ENCODE results near the gene SLC38A10. TPM values are rescaled to one million over a fixed set of nuclear protein-coding genes. Genes with fewer than 3 reads are reported as not detected.
A peak's percentile ranks its signal among the peaks of the same experiment; 100 is the strongest.
"Not testable (repeated sequence)": the region's sequence is repeated elsewhere in the genome, so short reads cannot be mapped to it uniquely, and the experiment has no call there.

SLC38A10 gene
- total RNA-seq, 1 donor from 2014 or later, result 87.3 TPM

- Histone ChIP-seq H3K4me1 (peaks cover 11% of the 10 kb centered on the region), H3K27me3 (no peaks in the 10 kb centered on the region), H3K9me3 (no peaks in the 10 kb centered on the region), H3K4me3 (no peak overlapping the region), H3K36me3 (no peaks in the 10 kb centered on the region), H3K27ac (no peak overlapping the region)
- intact Hi-C loops (cut with DNase I), result no loop called here
- ATAC-seq (no peak), DNase-seq (no peak)
- TF ChIP-seq, protein P1, sequence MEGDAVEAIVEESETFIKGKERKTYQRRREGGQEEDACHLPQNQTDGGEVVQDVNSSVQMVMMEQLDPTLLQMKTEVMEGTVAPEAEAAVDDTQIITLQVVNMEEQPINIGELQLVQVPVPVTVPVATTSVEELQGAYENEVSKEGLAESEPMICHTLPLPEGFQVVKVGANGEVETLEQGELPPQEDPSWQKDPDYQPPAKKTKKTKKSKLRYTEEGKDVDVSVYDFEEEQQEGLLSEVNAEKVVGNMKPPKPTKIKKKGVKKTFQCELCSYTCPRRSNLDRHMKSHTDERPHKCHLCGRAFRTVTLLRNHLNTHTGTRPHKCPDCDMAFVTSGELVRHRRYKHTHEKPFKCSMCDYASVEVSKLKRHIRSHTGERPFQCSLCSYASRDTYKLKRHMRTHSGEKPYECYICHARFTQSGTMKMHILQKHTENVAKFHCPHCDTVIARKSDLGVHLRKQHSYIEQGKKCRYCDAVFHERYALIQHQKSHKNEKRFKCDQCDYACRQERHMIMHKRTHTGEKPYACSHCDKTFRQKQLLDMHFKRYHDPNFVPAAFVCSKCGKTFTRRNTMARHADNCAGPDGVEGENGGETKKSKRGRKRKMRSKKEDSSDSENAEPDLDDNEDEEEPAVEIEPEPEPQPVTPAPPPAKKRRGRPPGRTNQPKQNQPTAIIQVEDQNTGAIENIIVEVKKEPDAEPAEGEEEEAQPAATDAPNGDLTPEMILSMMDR (IDR thresholded peaks at IDR 0.05), result no peak
These were observed 16.8 kb upstream of the SLC38A10 start for GRCh38 chr17:81311946-81312345.

- TF ChIP-seq, protein P1 (IDR thresholded peaks at IDR 0.05), result no peak
- intact Hi-C loops (cut with DNase I), result no loop called here
- no peak for ATAC-seq
- Histone ChIP-seq H3K27me3 (no peaks in the 10 kb centered on the region), H3K36me3 (no peaks in the 10 kb centered on the region), H3K4me3 (no peak overlapping the region), H3K9me3 (no peaks in the 10 kb centered on the region), H3K4me1 (peaks cover 11% of the 10 kb centered on the region), H3K27ac (no peak overlapping the region)
- DNase-seq, result no peak
These were observed 15.9 kb upstream of the SLC38A10 start for GRCh38 chr17:81310949-81311550.

- TF ChIP-seq, protein P1 (IDR thresholded peaks at IDR 0.05), result no peak
- H3K4me3 ChIP-seq, result peak overlapping the region; percentile 46
- no peak for DNase-seq
- ATAC-seq, result no peak
- peaks cover 11% of the 10 kb centered on the region for H3K4me1 ChIP-seq
- intact Hi-C loops (cut with DNase I), result no loop called here
- no peaks in the 10 kb centered on the region for H3K27me3 ChIP-seq
- no peaks in the 10 kb centered on the region for H3K36me3 ChIP-seq
- no peaks in the 10 kb centered on the region for H3K9me3 ChIP-seq
- H3K27ac ChIP-seq, result peak overlapping the region; percentile 89
These were observed 15.0 kb upstream of the SLC38A10 start for GRCh38 chr17:81309859-81310839.

- TF ChIP-seq, protein P1 (IDR thresholded peaks at IDR 0.05), result peak; percentile 60
- DNase-seq, result peak; percentile 98
- ATAC-seq, result peak; percentile 95
- no peaks in the 10 kb centered on the region for H3K9me3 ChIP-seq
- intact Hi-C loops (cut with DNase I), result no loop called here
- H3K4me3 ChIP-seq, result peak overlapping the region; percentile 46
- no peaks in the 10 kb centered on the region for H3K36me3 ChIP-seq
- peaks cover 11% of the 10 kb centered on the region for H3K4me1 ChIP-seq
- H3K27ac ChIP-seq, result peak overlapping the region; percentile 89
- no peaks in the 10 kb centered on the region for H3K27me3 ChIP-seq
These were observed 14.2 kb upstream of the SLC38A10 start for GRCh38 chr17:81309140-81309858.

DNA sequence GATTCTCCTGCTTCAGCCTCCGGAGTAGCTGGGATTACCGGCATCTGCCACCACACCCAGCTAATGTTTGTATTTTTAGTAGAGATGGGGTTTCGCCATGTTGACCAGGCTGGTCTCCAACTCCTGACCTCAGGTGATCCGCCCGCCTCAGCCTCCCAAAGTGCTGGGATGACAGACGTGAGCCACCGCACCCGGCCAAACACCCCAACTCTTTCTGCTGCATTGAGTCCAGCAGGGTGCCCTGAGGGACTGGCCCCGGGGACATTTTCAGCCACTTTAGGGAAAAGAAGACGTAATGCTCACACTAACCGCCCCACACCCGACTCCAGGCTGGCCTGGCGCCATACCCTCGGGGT lies 13.7 kb upstream of the SLC38A10 start:
- H3K36me3 ChIP-seq; intact Hi-C loops (cut with DNase I); H3K9me3 ChIP-seq; H3K27me3 ChIP-seq; ATAC-seq: not testable (repeated sequence)
- Histone ChIP-seq H3K4me1 (peaks cover 11% of the 10 kb centered on the region), H3K4me3 (peak overlapping the region; percentile 46), H3K27ac (peak overlapping the region; percentile 89)
- peak; percentile 66 for DNase-seq

Measured in upper lobe of right lung (tissue), 1 donor.